HG02884 (cell line): ENCODE results near the gene FABP7.
A peak's percentile ranks its signal among the peaks of the same experiment; 100 is the strongest.

Source experiments
- ATAC-seq: cut with Tn5 transposase; IDR thresholded peaks from one replicate; pipeline ENCODE4 v1.9.1; 2021; ENCODE audit warnings: mild to moderate bottlenecking, moderate library complexity; ENCODE audit not compliant: unreplicated experiment

Gene FABP7

GRCh38 chr6:122792766-122793165, 13.2 kb downstream of the FABP7 start:
- no peak for ATAC-seq

- ATAC-seq, result no peak
Measured at GRCh38 chr6:122797537-122797936, 18.0 kb downstream of the FABP7 start.

- ATAC-seq, result peak; percentile 96
Measured at GRCh38 chr6:122798099-122798641, 18.7 kb downstream of the FABP7 start.

GRCh38 chr6:122799140-122799745, 19.7 kb downstream of the FABP7 start:
- ATAC-seq, result no peak

- ATAC-seq, result no peak
Measured at GRCh38 chr6:122799916-122800686, 20.6 kb downstream of the FABP7 start.

- ATAC-seq, result no peak
Measured at GRCh38 chr6:122800906-122801305, 21.4 kb downstream of the FABP7 start.

GRCh38 chr6:122801397-122801796, 21.9 kb downstream of the FABP7 start:
- no peak for ATAC-seq

GRCh38 chr6:122803171-122803661, 23.7 kb downstream of the FABP7 start:
- no peak for ATAC-seq

- ATAC-seq, result no peak
Measured at GRCh38 chr6:122804962-122805485, 25.5 kb downstream of the FABP7 start.

- ATAC-seq, result no peak
Measured at GRCh38 chr6:122806291-122806690, 26.8 kb downstream of the FABP7 start.

- no peak for ATAC-seq
Measured at GRCh38 chr6:122808121-122808885, 28.8 kb downstream of the FABP7 start.

- ATAC-seq, result no peak
Measured at GRCh38 chr6:122809001-122809400, 29.5 kb downstream of the FABP7 start.

GRCh38 chr6:122809691-122810090, 30.2 kb downstream of the FABP7 start:
- ATAC-seq, result no peak

GRCh38 chr6:122810189-122810588, 30.7 kb downstream of the FABP7 start:
- ATAC-seq, result no peak

- ATAC-seq, result no peak
Measured at GRCh38 chr6:122817358-122817757, 37.8 kb downstream of the FABP7 start.

- ATAC-seq, result no peak
Measured at GRCh38 chr6:122817766-122818165, 38.2 kb downstream of the FABP7 start.

- ATAC-seq, result no peak
Measured at GRCh38 chr6:122818866-122819265, 39.4 kb downstream of the FABP7 start.

GRCh38 chr6:122821095-122821494, 41.6 kb downstream of the FABP7 start:
- no peak for ATAC-seq

GRCh38 chr6:122825163-122825562, 45.6 kb downstream of the FABP7 start:
- no peak for ATAC-seq

GRCh38 chr6:122829456-122829855, 49.9 kb downstream of the FABP7 start:
- no peak for ATAC-seq

- no peak for ATAC-seq
Measured at GRCh38 chr6:122831511-122831910, 52.0 kb downstream of the FABP7 start.
